ENCODE data around the gene OPCML. TPM values are rescaled to one million over a fixed set of nuclear protein-coding genes. Genes with fewer than 3 reads are reported as not detected.

Gene OPCML
- total RNA-seq, 1 experiment from 2014 or later, result 0.94 TPM

DNA sequence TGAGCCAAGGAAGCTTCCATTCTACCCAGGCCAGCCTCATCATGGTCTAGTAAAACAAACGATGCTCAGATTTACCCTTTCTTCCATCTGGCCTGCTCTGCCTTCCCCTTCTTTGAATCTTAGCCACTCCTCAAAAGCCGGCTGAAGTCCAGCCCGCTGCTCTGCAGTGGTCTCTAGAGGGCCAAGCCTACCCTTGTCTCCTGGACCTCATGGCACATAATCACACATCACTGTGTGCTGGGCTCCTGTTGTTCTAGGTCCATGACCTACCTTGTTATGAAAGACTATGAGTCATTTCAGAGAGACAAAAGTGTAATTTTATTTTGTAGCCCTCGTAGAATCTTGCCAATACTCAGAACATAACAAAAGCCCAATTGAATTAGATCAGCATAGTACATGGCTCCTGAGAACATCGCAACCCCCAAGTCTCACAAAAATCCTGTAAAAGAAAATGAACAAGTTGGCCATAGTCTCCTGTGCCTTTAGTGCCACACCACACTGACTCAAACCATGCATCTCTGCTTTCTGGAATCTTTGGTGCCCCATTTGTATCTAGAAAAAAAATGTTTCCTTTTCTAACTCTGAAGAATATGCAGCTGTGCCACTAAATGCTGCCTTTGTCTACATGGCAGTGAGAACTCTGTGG lies 192.7 kb downstream of the OPCML start:
- Histone ChIP-seq H3K18ac (ENCODE audit: insufficient read length, low read depth, low read length) (no peak overlapping the region), H3K4me2 (ENCODE audit: insufficient read depth, insufficient read length, low read length) (no peak overlapping the region), H4K91ac (ENCODE audit: insufficient read length, low read depth, low read length) (no peak overlapping the region), H3T11ph (ENCODE audit: low read length) (no peak overlapping the region), H4K8ac (replicated peaks; ENCODE audit: insufficient read length, low read depth, low read length) (no peak overlapping the region), H3K4ac (ENCODE audit: low read depth, low read length) (no peak overlapping the region), H2AFZ (ENCODE audit: low read length) (no peak overlapping the region), H3K23ac (ENCODE audit: insufficient read length, low read depth, low read length) (no peak overlapping the region), H4K20me1 (ENCODE audit: control insufficient read depth, insufficient read depth, insufficient read length) (no peaks in the 10 kb centered on the region), H3K56ac (ENCODE audit: insufficient read length, low read depth, low read length) (no peak overlapping the region), H2BK5ac (ENCODE audit: insufficient read length, low read length) (no peak overlapping the region), H3K4me1 (ENCODE audit: insufficient read depth, low read length) (peaks cover 3% of the 10 kb centered on the region; the same call in 1 of the 2 replicates), H3K79me1 (ENCODE audit: insufficient read depth, low read depth, low read length, poor library complexity, severe bottlenecking) (no peaks in the 10 kb centered on the region), H2BK15ac (ENCODE audit: low read depth, low read length) (no peak overlapping the region), H2BK20ac (ENCODE audit: low read depth, low read length, poor library complexity, severe bottlenecking) (no peak overlapping the region), H3K9me3 (ENCODE audit: control insufficient read depth, low read depth, low read length) (no peaks in the 10 kb centered on the region), H2AK5ac (ENCODE audit: insufficient read length, low read length) (no peak overlapping the region), H3K79me2 (ENCODE audit: insufficient read depth, low read length) (no peaks in the 10 kb centered on the region), H4K5ac (ENCODE audit: insufficient read length, low read depth, low read length) (no peak overlapping the region), H3K27me3 (ENCODE audit: insufficient read depth, low read length) (no peaks in the 10 kb centered on the region), H2BK120ac (ENCODE audit: low read depth, low read length, poor library complexity, severe bottlenecking) (no peak overlapping the region), H2BK12ac (ENCODE audit: insufficient read length, low read depth, low read length) (no peak overlapping the region), H3K27ac (ENCODE audit: insufficient read length, low read depth, low read length) (no peak overlapping the region), H3K23me2 (ENCODE audit: insufficient read length, low read depth, low read length, poor library complexity, severe bottlenecking) (no peaks in the 10 kb centered on the region), H3K14ac (ENCODE audit: insufficient read depth, low read length) (no peak overlapping the region), H3K9ac (ENCODE audit: extremely low read depth, insufficient read length, low read length) (no peak overlapping the region)
- no CpG with 5 or more reads among the region's 5 CpGs for WGBS (ENCODE audit: extremely low coverage, insufficient read length, low lambda C conversion rate)
- peaks cover 29 to 43% of the 10 kb centered on the region in 2 experiments for H3K4me1 Mint-ChIP-seq
- H3K36me3 Mint-ChIP-seq (ENCODE audit: insufficient read depth in 1 of 3, low read depth in 3 of 3), result peaks cover 0 to 11% (median 0%) of the 10 kb centered on the region in 3 experiments; a peak in 1 of 7 replicates
- H3K27ac Mint-ChIP-seq, result peak overlapping the region in 1 of 3 experiments; percentile 89; a peak in 2 of 7 replicates
- DNase-seq, result no peak
- H3K9me3 Mint-ChIP-seq, result peaks cover 4 to 7% of the 10 kb centered on the region in 2 experiments; a peak in 2 of 5 replicates
- no peak for TF ChIP-seq CTCF (conservative IDR thresholded peaks at IDR 0.05)
- H3K4me3 Mint-ChIP-seq, result no peak overlapping the region
- H3K27me3 Mint-ChIP-seq (ENCODE audit: low read depth), result no peaks in the 10 kb centered on the region; the same call in 1 of the 2 replicates

Data from H9 (cell line).